Tibial artery (tissue), 4 donors: Measurements from ENCODE around the gene GALNT2.

Experiments
- DNase-seq, 2 donors: peaks; one replicate each; pipeline ENCODE4 v3.0.0-alpha.2; 2019
- H3K27ac ChIP-seq, 2 donors: fragments of 200-600 bp; sonication (generic) in 1 of 2; 1 replicate in 1 of 2; 2 replicates in 1 of 2; pipeline ENCODE4 v1.5.1; 2018 to 2019; ENCODE audit warnings: mild to moderate bottlenecking in 1 of 2
- H3K27me3 ChIP-seq, 2 donors: fragments of 200-600 bp; sonication (generic) in 1 of 2; one replicate each; pipeline versions ENCODE4 v1.5.1 to v1.6.0; 2016 to 2019
- H3K36me3 ChIP-seq, 3 donors: fragments of 200-600 bp; sonication (generic) in 2 of 3; one replicate each; pipeline ENCODE4 v1.5.1; 2016 to 2019; ENCODE audit warnings: mild to moderate bottlenecking in 2 of 3
- H3K4me1 ChIP-seq, 4 donors: fragments of 200-600 bp; sonication (generic) in 2 of 4; 1 replicate in 3 of 4; 2 replicates in 1 of 4; pipeline ENCODE4 v1.5.1; 2016 to 2019
- H3K4me3 ChIP-seq, 2 donors: fragments of 200-600 bp; sonication (generic) in 1 of 2; 1 replicate in 1 of 2; 2 replicates in 1 of 2; pipeline ENCODE4 v1.5.1; 2018 to 2019; ENCODE audit warnings: mild to moderate bottlenecking in 2 of 2
- H3K9me3 ChIP-seq, 3 donors: fragments of 200-600 bp; sonication (generic) in 1 of 3; one replicate each; pipeline ENCODE4 v1.5.1; 2016 to 2019
- CTCF ChIP-seq, 2 experiments: fragments of 200-600 bp in 1 of 2; fragments of 450-650 bp in 1 of 2; IDR thresholded peaks; one replicate each; pipeline ENCODE4 v1.5.1; 2017 to 2019; ENCODE audit warnings: antibody characterized with exemption in 2 of 2, mild to moderate bottlenecking in 1 of 2, moderate library complexity in 1 of 2
- intact Hi-C: fragments of 100-400 bp; cut with DNase I; formaldehyde crosslinking; loops from one replicate; pipeline ENCODE4 v1.15.0; 2023; ENCODE audit warnings: low total_unique reads

Gene GALNT2

DNA sequence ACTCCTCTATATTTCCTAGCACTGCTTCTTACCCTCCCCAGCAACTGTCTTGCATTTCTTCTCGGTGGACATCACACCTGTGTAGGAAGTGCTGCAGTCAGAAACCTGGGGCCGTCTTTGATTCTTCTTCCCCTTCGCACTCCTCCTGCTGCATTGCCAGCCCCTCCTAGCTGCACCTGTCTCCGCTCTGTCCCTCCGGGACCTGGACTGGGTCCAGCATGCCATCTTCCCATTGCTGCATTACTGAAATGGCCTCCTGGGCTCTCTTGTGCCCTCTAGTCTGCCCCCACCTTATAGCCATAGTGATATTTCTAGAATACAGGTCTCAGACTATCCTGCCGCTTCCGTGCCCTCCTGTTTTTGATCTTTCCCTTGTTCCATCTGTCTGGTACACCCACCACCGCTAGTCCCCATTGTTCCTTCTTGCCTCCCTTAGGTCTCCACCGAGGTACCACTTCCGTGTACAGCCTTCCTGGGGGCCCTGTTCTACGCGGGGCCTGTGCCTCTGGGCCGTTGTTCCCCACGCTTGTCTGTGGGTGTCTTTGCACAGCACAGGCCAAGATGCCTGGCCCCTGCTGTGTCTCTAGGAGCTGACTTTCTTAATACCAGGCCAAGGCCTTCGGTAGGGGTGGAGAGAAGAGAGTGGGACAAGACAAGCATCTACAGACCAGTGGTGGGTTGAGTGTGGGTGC lies 107.6 kb downstream of the GALNT2 start:
- Histone ChIP-seq H3K27ac (no peak overlapping the region), H3K36me3 (peaks cover 0 to 9% (median 3%) of the 10 kb centered on the region in 3 donors), H3K4me3 (no peak overlapping the region), H3K27me3 (no peaks in the 10 kb centered on the region), H3K9me3 (no peaks in the 10 kb centered on the region), H3K4me1 (peaks cover 0 to 58% (median 26%) of the 10 kb centered on the region in 4 donors)
- intact Hi-C loops, result no loop called here
- no peak for DNase-seq
- TF ChIP-seq CTCF (IDR thresholded peaks at IDR 0.05), result no peak

DNA sequence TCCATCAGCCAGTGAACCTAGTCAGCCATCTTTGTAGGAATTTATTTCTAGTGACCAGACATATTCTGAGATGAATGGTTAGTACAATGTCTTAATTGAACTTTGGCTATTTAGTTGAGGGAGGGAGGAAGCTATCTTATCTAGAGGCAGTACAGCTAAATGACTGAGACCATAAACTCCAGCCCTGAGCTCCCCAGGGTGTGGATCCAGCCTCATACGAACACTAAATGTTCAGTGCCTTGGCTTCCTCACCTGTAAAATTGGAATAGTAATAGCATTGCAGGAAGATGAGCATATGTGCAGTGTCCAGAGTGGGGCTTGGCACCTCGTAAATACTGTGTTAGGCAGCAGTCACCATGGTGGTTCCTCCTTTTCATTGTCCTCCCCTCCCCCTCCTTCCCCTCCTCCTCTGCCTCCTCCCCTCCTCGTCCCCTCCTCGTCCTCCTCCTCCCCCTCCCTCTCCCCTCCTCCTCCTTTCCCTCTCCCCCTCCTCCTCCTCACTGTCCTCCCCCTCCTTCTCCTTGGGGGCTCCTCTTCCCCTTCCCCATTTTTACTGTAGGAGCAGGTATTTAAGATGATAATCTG lies 108.2 kb downstream of the GALNT2 start:
- intact Hi-C loops, result no loop called here
- no peak overlapping the region for H3K27ac ChIP-seq
- no peak overlapping the region for H3K4me3 ChIP-seq
- H3K9me3 ChIP-seq, result no peaks in the 10 kb centered on the region
- no peaks in the 10 kb centered on the region for H3K27me3 ChIP-seq
- peaks cover 0 to 52% (median 26%) of the 10 kb centered on the region in 4 donors for H3K4me1 ChIP-seq
- H3K36me3 ChIP-seq, result peaks cover 0 to 9% (median 3%) of the 10 kb centered on the region in 3 donors
- no peak for TF ChIP-seq CTCF (IDR thresholded peaks at IDR 0.05)
- no peak for DNase-seq

DNA sequence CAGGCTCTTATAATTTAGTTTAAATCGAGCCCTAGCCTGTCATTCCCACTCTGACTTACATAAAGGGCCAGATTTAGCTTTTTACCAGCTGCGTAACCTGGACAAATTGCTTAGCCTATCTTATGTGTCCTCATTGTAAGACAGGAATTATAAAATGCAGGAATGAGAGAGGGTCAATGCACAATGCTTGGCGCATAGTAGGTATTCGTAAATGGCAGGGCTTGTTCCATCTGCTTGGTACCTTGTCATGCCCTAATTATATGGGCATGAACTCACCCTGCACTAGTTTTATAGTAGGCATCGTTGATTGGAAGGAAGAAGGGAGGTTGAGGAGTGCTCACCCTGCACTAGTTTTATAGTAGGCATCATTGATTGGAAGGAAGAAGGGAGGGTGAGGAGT lies 108.8 kb downstream of the GALNT2 start:
- Histone ChIP-seq H3K4me3 (no peak overlapping the region), H3K27me3 (no peaks in the 10 kb centered on the region), H3K27ac (no peak overlapping the region), H3K4me1 (peaks cover 0 to 46% (median 25%) of the 10 kb centered on the region in 4 donors), H3K9me3 (no peaks in the 10 kb centered on the region), H3K36me3 (peaks cover 0 to 9% (median 3%) of the 10 kb centered on the region in 3 donors)
- intact Hi-C loops, result no loop called here
- no peak for DNase-seq
- TF ChIP-seq CTCF (IDR thresholded peaks at IDR 0.05), result no peak

DNA sequence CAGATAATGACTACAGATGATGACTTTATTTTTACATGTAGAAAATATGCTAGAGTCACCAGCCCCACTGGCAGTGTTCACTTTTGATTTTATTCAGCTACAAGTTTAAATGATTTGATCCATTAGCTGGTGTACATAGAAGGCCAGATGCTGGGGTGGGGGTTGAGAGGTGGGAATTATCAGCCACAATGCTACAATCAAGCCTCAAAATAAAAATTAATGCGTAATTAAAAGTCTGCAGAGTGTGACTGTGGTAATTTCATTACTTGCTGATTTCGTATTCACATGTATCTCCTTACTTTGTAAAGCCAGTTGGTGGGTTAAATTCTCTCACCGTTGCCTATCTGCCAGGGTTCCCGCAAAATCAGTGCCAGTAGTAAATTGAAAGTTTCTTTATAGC lies 109.3 kb downstream of the GALNT2 start:
- Histone ChIP-seq H3K27ac (peak overlapping the region in 1 of 2 donors; percentile 48), H3K27me3 (no peaks in the 10 kb centered on the region), H3K36me3 (peaks cover 0 to 9% (median 3%) of the 10 kb centered on the region in 3 donors), H3K4me1 (peaks cover 0 to 41% (median 23%) of the 10 kb centered on the region in 4 donors), H3K9me3 (no peaks in the 10 kb centered on the region), H3K4me3 (no peak overlapping the region)
- no peak for TF ChIP-seq CTCF (IDR thresholded peaks at IDR 0.05)
- no peak for DNase-seq
- intact Hi-C loops, result no loop called here

GRCh38 chr1:230176871-230177411 lies 109.9 kb downstream of the GALNT2 start:
- H3K27ac ChIP-seq, result peak overlapping the region in 1 of 2 donors; percentile 48
- peak overlapping the region; percentile 31 to 34 for H3K4me3 ChIP-seq
- H3K9me3 ChIP-seq, result no peaks in the 10 kb centered on the region
- H3K27me3 ChIP-seq, result no peaks in the 10 kb centered on the region
- intact Hi-C loops, result no loop called here
- peaks cover 0 to 9% (median 3%) of the 10 kb centered on the region in 3 donors for H3K36me3 ChIP-seq
- DNase-seq, result peak; percentile 80 to 86
- TF ChIP-seq CTCF (IDR thresholded peaks at IDR 0.05), result peak; percentile 8 to 16
- H3K4me1 ChIP-seq, result peaks cover 0 to 35% (median 18%) of the 10 kb centered on the region in 4 donors
